Activated naive CD4-positive, alpha-beta T cell treated with anti-CD3 and anti-CD28 coated beads, Interleukin-2, amount 10 ng/mL, durations not matched to agents 7 days and 5 days (primary cell): ENCODE data around the gene LSR.

Source experiments
- CTCF ChIA-PET: fragments of 350-600 bp; sonication (Branson Sonifier 250); formaldehyde crosslinking; loops from one replicate; lab custom pipeline; 2021; ENCODE audit warnings: antibody characterized with exemption; lab: Charles Lee
- DNase-seq: peaks from one replicate; pipeline ENCODE4 v3.0.0-alpha.2; 2020
- H3K27ac Mint-ChIP-seq: one replicate; pipeline ENCODE4 v1.8.0; 2021; ENCODE audit warnings: mild to moderate bottlenecking, moderate library complexity, mixed read lengths
- H3K27me3 Mint-ChIP-seq: one replicate; pipeline ENCODE4 v1.8.0; 2021; ENCODE audit warnings: mild to moderate bottlenecking, mixed read lengths
- H3K36me3 Mint-ChIP-seq: one replicate; pipeline ENCODE4 v1.8.0; 2021; ENCODE audit warnings: mixed read lengths
- H3K4me1 Mint-ChIP-seq: one replicate; pipeline ENCODE4 v1.8.0; 2021; ENCODE audit warnings: mixed read lengths
- H3K4me3 Mint-ChIP-seq: one replicate; pipeline ENCODE4 v1.8.0; 2021; ENCODE audit warnings: mild to moderate bottlenecking, moderate library complexity, mixed read lengths
- H3K9me3 Mint-ChIP-seq: one replicate; pipeline ENCODE4 v1.8.0; 2021; ENCODE audit warnings: mixed read lengths

LSR gene

DNA sequence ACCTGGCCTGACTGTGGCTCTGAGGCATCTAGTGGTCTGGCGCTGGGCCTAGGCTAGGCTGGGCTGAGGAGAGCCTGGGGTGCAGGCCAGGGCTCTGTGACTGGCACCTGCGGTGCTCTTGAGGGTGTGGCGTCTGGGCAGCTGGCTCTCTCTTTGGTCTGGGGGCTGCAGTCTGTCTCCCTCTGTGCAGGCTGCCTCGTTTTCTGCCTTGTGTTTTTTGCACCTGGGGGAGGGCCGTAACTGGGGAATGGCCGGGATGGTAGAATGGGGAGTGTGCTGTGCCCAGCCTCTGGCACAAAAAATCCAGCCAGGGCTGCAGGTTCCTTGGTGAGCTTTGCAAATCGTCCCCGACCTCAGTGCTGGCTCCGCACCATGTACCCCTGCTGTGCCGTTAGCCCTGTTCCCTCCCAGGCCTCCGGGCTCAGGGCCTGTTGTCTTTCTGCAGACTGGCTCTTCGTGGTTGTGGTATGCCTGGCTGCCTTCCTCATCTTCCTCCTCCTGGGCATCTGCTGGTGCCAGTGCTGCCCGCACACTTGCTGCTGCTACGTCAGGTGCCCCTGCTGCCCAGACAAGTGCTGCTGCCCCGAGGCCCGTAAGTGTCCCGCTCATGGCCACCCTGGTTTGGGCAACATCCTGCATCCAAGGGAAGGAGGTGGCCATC is 13.4 kb downstream of the LSR start:
- peaks cover 34% of the 10 kb centered on the region for H3K4me1 Mint-ChIP-seq
- H3K27me3 Mint-ChIP-seq, result no peaks in the 10 kb centered on the region
- no peak overlapping the region for H3K27ac Mint-ChIP-seq
- peaks cover 15% of the 10 kb centered on the region for H3K36me3 Mint-ChIP-seq
- no peaks in the 10 kb centered on the region for H3K9me3 Mint-ChIP-seq
- DNase-seq, result peak; percentile 17
- no peak overlapping the region for H3K4me3 Mint-ChIP-seq
- CTCF ChIA-PET, result no interaction called here

DNA sequence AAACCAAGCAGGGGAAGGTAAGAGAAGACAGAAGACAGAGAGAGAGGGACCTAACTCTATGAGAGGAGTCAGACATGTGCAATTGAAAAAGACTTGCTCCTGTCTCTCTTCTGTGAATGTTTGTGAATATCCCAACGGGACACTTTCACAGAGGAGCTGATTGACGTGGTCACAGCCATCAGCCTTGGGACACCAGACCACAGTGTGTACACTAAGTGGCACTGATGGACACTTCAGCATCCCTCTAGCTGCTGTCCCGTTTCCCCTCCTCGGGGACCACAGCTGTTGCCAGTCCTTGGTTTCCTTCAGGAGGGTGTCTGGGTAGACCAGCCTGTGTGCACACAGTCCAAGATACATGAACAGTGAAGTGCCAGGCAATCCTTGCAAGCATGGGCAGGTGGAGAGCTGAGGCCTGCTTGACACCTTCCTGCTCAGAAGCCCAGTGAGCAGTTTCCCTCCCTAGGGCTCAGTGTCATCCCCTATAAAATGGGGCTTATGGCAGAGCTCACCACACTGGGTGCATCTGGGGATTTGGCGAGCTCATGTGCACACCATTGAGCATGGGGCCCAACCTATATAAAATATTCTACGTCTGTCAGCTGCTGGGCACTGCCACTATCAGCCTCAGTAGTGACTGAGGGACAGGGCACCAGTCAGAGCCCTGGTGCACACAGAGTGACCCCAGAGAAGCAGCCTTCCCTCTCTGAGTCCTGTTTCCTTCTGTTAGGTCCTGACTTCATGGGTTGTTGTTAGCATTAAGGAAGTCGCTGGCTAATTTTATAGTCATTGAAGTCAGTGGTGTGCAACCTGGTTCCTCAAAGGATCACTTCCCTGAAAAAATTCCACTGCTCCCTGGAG is 15.7 kb downstream of the LSR start:
- CTCF ChIA-PET, result interaction anchor here (1.0 to 1.4 kb wide), 2 partner anchors 11 to 14 kb away, joined by 3 read pairs; no protein-coding TSS in a partner anchor
- Mint-ChIP-seq H3K27ac (peak overlapping the region; percentile 62), H3K4me3 (no peak overlapping the region), H3K4me1 (peaks cover 27% of the 10 kb centered on the region), H3K27me3 (no peaks in the 10 kb centered on the region), H3K36me3 (peaks cover 16% of the 10 kb centered on the region), H3K9me3 (no peaks in the 10 kb centered on the region)
- DNase-seq, result peak; percentile 16

DNA sequence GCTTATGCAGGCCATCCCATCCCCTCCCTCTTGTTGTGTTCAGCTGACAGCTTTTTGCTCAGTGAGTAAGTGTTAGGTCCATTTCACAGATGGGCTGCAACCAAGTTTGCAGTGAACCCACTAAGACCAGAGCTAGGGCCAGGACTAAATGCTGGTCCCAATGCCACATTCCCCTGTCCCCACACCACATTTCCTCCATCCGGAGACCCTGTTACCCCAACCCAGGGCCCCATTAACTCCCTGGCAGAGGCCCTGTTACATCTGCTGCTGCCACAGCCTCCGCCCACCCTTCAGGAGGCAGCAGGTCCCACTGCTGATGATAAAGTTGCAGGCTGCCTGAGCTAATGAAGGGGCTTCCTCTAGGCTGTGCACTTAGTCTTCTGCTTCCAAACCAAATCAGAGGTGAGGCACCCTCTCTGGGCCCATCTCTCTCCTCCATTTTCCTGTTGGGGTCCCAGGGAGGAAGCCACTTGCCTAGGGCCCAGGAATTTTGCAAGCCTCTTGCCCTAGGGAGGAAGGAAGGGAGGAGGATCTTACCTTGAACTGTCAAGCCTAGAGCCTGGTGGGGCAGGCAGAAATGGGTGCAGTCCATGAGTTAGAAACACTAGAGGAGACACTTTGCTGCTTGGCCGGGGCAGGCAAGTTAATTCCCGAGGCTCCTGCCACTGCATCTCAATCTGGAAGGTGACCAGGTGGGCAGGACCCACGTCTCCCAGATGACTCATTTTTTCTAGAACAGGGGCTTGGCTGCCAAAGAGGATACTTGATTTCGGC is 16.5 kb downstream of the LSR start:
- Mint-ChIP-seq H3K27ac (peak overlapping the region; percentile 88), H3K4me3 (peak overlapping the region; percentile 67), H3K9me3 (no peaks in the 10 kb centered on the region), H3K4me1 (peaks cover 31% of the 10 kb centered on the region), H3K36me3 (peaks cover 20% of the 10 kb centered on the region), H3K27me3 (no peaks in the 10 kb centered on the region)
- DNase-seq, result peak; percentile 19
- CTCF ChIA-PET, result interaction anchor here (0.6 to 1.3 kb wide), 3 partner anchors 12 to 123 kb away, joined by 3 to 4 read pairs (median 3); no protein-coding TSS in a partner anchor

GRCh38 chr19:35265900-35266519 is 17.2 kb downstream of the LSR start:
- CTCF ChIA-PET, result interaction anchor here (1.3 kb wide), 1 partner anchor 124 kb away, joined by 4 read pairs; no protein-coding TSS in a partner anchor
- no peaks in the 10 kb centered on the region for H3K27me3 Mint-ChIP-seq
- H3K4me3 Mint-ChIP-seq, result peak overlapping the region; percentile 67
- no peaks in the 10 kb centered on the region for H3K9me3 Mint-ChIP-seq
- H3K27ac Mint-ChIP-seq, result peak overlapping the region; percentile 88
- peaks cover 36% of the 10 kb centered on the region for H3K4me1 Mint-ChIP-seq
- DNase-seq, result peak; percentile 20
- peaks cover 26% of the 10 kb centered on the region for H3K36me3 Mint-ChIP-seq

GRCh38 chr19:35266520-35267352 is 17.9 kb downstream of the LSR start:
- Mint-ChIP-seq H3K4me3 (peak overlapping the region; percentile 88), H3K36me3 (peaks cover 32% of the 10 kb centered on the region), H3K27me3 (no peaks in the 10 kb centered on the region), H3K27ac (peak overlapping the region; percentile 94), H3K4me1 (peaks cover 40% of the 10 kb centered on the region), H3K9me3 (no peaks in the 10 kb centered on the region)
- CTCF ChIA-PET, result interaction anchor here (1.3 kb wide), 1 partner anchor 125 kb away, joined by 4 read pairs; no protein-coding TSS in a partner anchor
- DNase-seq, result peak; percentile 36

- H3K36me3 Mint-ChIP-seq, result peaks cover 39% of the 10 kb centered on the region
- H3K9me3 Mint-ChIP-seq, result no peaks in the 10 kb centered on the region
- peak; percentile 53 for DNase-seq
- H3K4me1 Mint-ChIP-seq, result peaks cover 43% of the 10 kb centered on the region
- peak overlapping the region; percentile 94 for H3K27ac Mint-ChIP-seq
- CTCF ChIA-PET, result no interaction called here
- no peaks in the 10 kb centered on the region for H3K27me3 Mint-ChIP-seq
- peak overlapping the region; percentile 88 for H3K4me3 Mint-ChIP-seq
Observed at GRCh38 chr19:35267353-35267817, 18.6 kb downstream of the LSR start.

GRCh38 chr19:35267818-35268535 is 19.2 kb downstream of the LSR start:
- Mint-ChIP-seq H3K4me3 (peak overlapping the region; percentile 88), H3K9me3 (no peaks in the 10 kb centered on the region), H3K27ac (peak overlapping the region; percentile 94), H3K4me1 (peaks cover 43% of the 10 kb centered on the region), H3K36me3 (peaks cover 43% of the 10 kb centered on the region), H3K27me3 (no peaks in the 10 kb centered on the region)
- CTCF ChIA-PET, result interaction anchor here (1.9 kb wide), 1 partner anchor 126 kb away, joined by 8 read pairs; no protein-coding TSS in a partner anchor
- DNase-seq, result peak; percentile 75

GRCh38 chr19:35268536-35269437 is 20.0 kb downstream of the LSR start, which contains the start of gene USF2:
TSS of gene USF2 (plus strand) at chr19:35268962. CDS start at chr19:35269102, 140 bp downstream.
- Mint-ChIP-seq H3K27me3 (no peaks in the 10 kb centered on the region), H3K4me3 (peak within 1 kb of the TSS; percentile 88), H3K27ac (peak within 1 kb of the TSS; percentile 94), H3K9me3 (no peaks in the 10 kb centered on the region), H3K4me1 (peaks cover 43% of the 10 kb centered on the region), H3K36me3 (peaks cover 47% of the 10 kb centered on the region)
- CTCF ChIA-PET, result interaction anchor here (1.9 kb wide), 1 partner anchor 127 kb away, joined by 8 read pairs; no protein-coding TSS in a partner anchor
- DNase-seq, result peak; percentile 81

GRCh38 chr19:35269438-35270117 is 20.8 kb downstream of the LSR start:
- H3K27ac Mint-ChIP-seq, result peak overlapping the region; percentile 84
- peak overlapping the region; percentile 70 for H3K4me3 Mint-ChIP-seq
- peaks cover 50% of the 10 kb centered on the region for H3K36me3 Mint-ChIP-seq

GRCh38 chr19:35270381-35270811 is 21.6 kb downstream of the LSR start:
- CTCF ChIA-PET, result no interaction called here
- H3K4me1 Mint-ChIP-seq, result peaks cover 35% of the 10 kb centered on the region
- peaks cover 48% of the 10 kb centered on the region for H3K36me3 Mint-ChIP-seq

More at GRCh38 chr19:35269438-35270117, 20.8 kb downstream of the LSR start:
- H3K4me1 Mint-ChIP-seq, result peaks cover 42% of the 10 kb centered on the region
- H3K27me3 Mint-ChIP-seq, result no peaks in the 10 kb centered on the region
- no peaks in the 10 kb centered on the region for H3K9me3 Mint-ChIP-seq
- CTCF ChIA-PET, result interaction anchor here (1.9 kb wide), 1 partner anchor 128 kb away, joined by 8 read pairs; no protein-coding TSS in a partner anchor
- peak; percentile 83 for DNase-seq

DNA sequence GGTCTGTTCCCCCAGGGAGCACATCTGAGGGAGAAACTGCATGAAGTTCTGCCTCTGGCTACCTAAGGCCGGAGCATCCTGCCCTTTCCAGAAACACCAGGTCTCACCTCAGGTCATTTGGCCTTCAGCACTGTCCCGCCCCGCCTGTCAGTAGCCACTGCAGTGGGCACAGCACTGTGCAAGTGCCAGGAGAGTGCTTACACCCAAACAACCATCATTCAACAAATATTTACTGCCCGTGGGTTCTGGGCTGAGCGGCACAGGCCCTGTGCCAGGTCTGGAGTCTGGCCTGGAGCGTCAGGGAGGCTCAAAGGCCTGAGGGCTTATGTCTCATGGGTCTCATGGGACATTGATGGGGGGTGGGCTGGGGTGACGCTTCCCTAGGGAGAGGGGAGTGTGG is 22.7 kb downstream of the LSR start:
- Mint-ChIP-seq H3K4me1 (peaks cover 24% of the 10 kb centered on the region), H3K27me3 (no peaks in the 10 kb centered on the region), H3K9me3 (no peaks in the 10 kb centered on the region), H3K27ac (no peak overlapping the region), H3K36me3 (peaks cover 51% of the 10 kb centered on the region), H3K4me3 (no peak overlapping the region)
- CTCF ChIA-PET, result no interaction called here
- no peak for DNase-seq

More at GRCh38 chr19:35270381-35270811, 21.6 kb downstream of the LSR start:
- Mint-ChIP-seq H3K4me3 (peak overlapping the region; percentile 63), H3K27me3 (no peaks in the 10 kb centered on the region), H3K9me3 (no peaks in the 10 kb centered on the region), H3K27ac (peak overlapping the region; percentile 74)
- DNase-seq, result no peak
